ENCODE results near the gene LCN6. TPM values are rescaled to one million over a fixed set of nuclear protein-coding genes. Genes with fewer than 3 reads are reported as not detected.

LCN6 gene
- total and polyA plus RNA-seq, 9 of the 15 experiments (the other 6 are each of a cell fraction or from before 2014, with no cell fraction given), result 0.10 to 0.45 (median 0.37) TPM; not detected in 5

GRCh38 chr9:136722969-136723356, 25.4 kb downstream of the LCN6 start (continued):
- TF ChIP-seq E2F5 (CRISPR knock-in tag; IDR thresholded peaks at IDR 0.05), result no peak
- no peak for TF ChIP-seq KLF1 (tag; IDR thresholded peaks at IDR 0.05)
- no peak for TF ChIP-seq USF2 (CRISPR knock-in tag; IDR thresholded peaks at IDR 0.05)
- no peak for TF ChIP-seq TAL1 (IDR thresholded peaks at IDR 0.05)
- TF ChIP-seq ELF4 (CRISPR knock-in tag; IDR thresholded peaks at IDR 0.05), result no peak
- 0 out of 2 replicates have a peak, but pooled peaks have one; percentile 46 for TF ChIP-seq ZBTB9 (CRISPR knock-in tag; IDR thresholded peaks at IDR 0.05)
- no peak for TF ChIP-seq HLTF (IDR thresholded peaks at IDR 0.05)
- no peak for TF ChIP-seq PTBP1 (IDR thresholded peaks at IDR 0.05; ENCODE audit: low read depth, low read length)
- TF ChIP-seq BRF1 (IDR thresholded peaks at IDR 0.05; ENCODE audit: borderline replicate concordance, extremely low read depth, insufficient read length), result no peak
- TF ChIP-seq STAT5B (CRISPR knock-in tag; IDR thresholded peaks at IDR 0.05), result no peak
- no peak for TF ChIP-seq HINFP (tag; conservative IDR thresholded peaks at IDR 0.05; ENCODE audit: low read depth)
- no peak for TF ChIP-seq ZNF589 (CRISPR knock-in tag; IDR thresholded peaks at IDR 0.05; ENCODE audit: low read depth)
- TF ChIP-seq GATA2 (CRISPR knock-in tag; IDR thresholded peaks at IDR 0.05), result no peak
- TF ChIP-seq CHD1 (IDR thresholded peaks at IDR 0.05; ENCODE audit: low read length), result no peak
- no peak for TF ChIP-seq MCM3 (IDR thresholded peaks at IDR 0.05)
- no peak for TF ChIP-seq KLF16 (IDR thresholded peaks at IDR 0.05)
- no peak for TF ChIP-seq KLF6 (CRISPR knock-in tag; IDR thresholded peaks at IDR 0.05; ENCODE audit: borderline replicate concordance)
- TF ChIP-seq TAF1 (IDR thresholded peaks at IDR 0.05; ENCODE audit: control insufficient read depth, extremely low read depth, insufficient read depth, low read length, severe bottlenecking), result peak; percentile 11
- TF ChIP-seq ATF1 (CRISPR knock-in tag; IDR thresholded peaks at IDR 0.05), result no peak
- TF ChIP-seq ATF1 (tag; IDR thresholded peaks at IDR 0.05), result no peak
- no peak for TF ChIP-seq KAT8 (IDR thresholded peaks at IDR 0.05; ENCODE audit: low read depth)
- TF ChIP-seq ZNF175 (CRISPR knock-in tag; IDR thresholded peaks at IDR 0.05; ENCODE audit: low read depth), result no peak
- TF ChIP-seq ZNF174 (CRISPR knock-in tag; IDR thresholded peaks at IDR 0.05), result no peak
- TF ChIP-seq PRMT5 (CRISPR knock-in tag; IDR thresholded peaks at IDR 0.05), result no peak
- no peak for TF ChIP-seq ZNF134 (CRISPR knock-in tag; conservative IDR thresholded peaks at IDR 0.05)
- TF ChIP-seq MTA1 (IDR thresholded peaks at IDR 0.05; ENCODE audit: borderline replicate concordance), result no peak
- TF ChIP-seq POLR2A (conservative IDR thresholded peaks at IDR 0.05), result 0 out of 2 replicates have a peak, but pooled peaks have one; percentile 42
- no peak for TF ChIP-seq CGGBP1 (CRISPR knock-in tag; IDR thresholded peaks at IDR 0.05)
- no peak for TF ChIP-seq ZFP30 (CRISPR knock-in tag; IDR thresholded peaks at IDR 0.05; ENCODE audit: borderline replicate concordance)

Data from K562 (cell line).